RWPE2 (cell line): ENCODE data around the gene LTB4R.

Experiments
- ATAC-seq: fragments of 200-7000 bp; cut with Tn5 transposase; 3 replicates; pipeline ENCODE4 v1.9.1; 2021; ENCODE audit warnings: low read depth
- DNase-seq: peaks from one replicate; pipeline ENCODE4 v3.0.0-alpha.2; 2020; ENCODE audit warnings: low spot score
- H3K27ac ChIP-seq: fragments of 450-650 bp; 2 replicates; pipeline ENCODE4 v1.5.1; 2017; ENCODE audit warnings: mild to moderate bottlenecking; ENCODE audit not compliant: poor library complexity, severe bottlenecking
- H3K27me3 ChIP-seq: fragments of 250-450 bp; sonication (Bioruptor Pico); 2 replicates; pipeline ENCODE4 v1.5.1; 2021; ENCODE audit warnings: mild to moderate bottlenecking, moderate library complexity; ENCODE audit not compliant: insufficient read depth, poor library complexity, severe bottlenecking
- H3K36me3 ChIP-seq: fragments of 250-450 bp; sonication (Bioruptor Pico); 2 replicates; pipeline ENCODE4 v1.5.1; 2020; ENCODE audit warnings: low read depth, mild to moderate bottlenecking, moderate library complexity
- H3K4me1 ChIP-seq: fragments of 250-450 bp; sonication (Bioruptor Pico); 2 replicates; pipeline ENCODE4 v1.5.1; 2021; ENCODE audit warnings: mild to moderate bottlenecking, moderate library complexity; ENCODE audit not compliant: insufficient read depth, poor library complexity, severe bottlenecking
- H3K4me3 ChIP-seq: fragments of 250-450 bp; sonication (Bioruptor Pico); 2 replicates; pipeline ENCODE4 v1.5.1; 2021; ENCODE audit warnings: mild to moderate bottlenecking, moderate library complexity; ENCODE audit not compliant: severe bottlenecking
- H3K9me3 ChIP-seq: fragments of 250-450 bp; sonication (Bioruptor Pico); 2 replicates; pipeline ENCODE4 v1.5.1; 2021; ENCODE audit warnings: mild to moderate bottlenecking, moderate library complexity; ENCODE audit not compliant: severe bottlenecking
- TF ChIP-seq, protein P1 (sequence below): fragments of 450-650 bp; IDR thresholded peaks from one replicate; pipeline ENCODE4 v1.5.1; 2017; ENCODE audit warnings: mild to moderate bottlenecking, moderate library complexity; ENCODE audit not compliant: poor library complexity, severe bottlenecking

Gene LTB4R, protein sequence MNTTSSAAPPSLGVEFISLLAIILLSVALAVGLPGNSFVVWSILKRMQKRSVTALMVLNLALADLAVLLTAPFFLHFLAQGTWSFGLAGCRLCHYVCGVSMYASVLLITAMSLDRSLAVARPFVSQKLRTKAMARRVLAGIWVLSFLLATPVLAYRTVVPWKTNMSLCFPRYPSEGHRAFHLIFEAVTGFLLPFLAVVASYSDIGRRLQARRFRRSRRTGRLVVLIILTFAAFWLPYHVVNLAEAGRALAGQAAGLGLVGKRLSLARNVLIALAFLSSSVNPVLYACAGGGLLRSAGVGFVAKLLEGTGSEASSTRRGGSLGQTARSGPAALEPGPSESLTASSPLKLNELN

DNA sequence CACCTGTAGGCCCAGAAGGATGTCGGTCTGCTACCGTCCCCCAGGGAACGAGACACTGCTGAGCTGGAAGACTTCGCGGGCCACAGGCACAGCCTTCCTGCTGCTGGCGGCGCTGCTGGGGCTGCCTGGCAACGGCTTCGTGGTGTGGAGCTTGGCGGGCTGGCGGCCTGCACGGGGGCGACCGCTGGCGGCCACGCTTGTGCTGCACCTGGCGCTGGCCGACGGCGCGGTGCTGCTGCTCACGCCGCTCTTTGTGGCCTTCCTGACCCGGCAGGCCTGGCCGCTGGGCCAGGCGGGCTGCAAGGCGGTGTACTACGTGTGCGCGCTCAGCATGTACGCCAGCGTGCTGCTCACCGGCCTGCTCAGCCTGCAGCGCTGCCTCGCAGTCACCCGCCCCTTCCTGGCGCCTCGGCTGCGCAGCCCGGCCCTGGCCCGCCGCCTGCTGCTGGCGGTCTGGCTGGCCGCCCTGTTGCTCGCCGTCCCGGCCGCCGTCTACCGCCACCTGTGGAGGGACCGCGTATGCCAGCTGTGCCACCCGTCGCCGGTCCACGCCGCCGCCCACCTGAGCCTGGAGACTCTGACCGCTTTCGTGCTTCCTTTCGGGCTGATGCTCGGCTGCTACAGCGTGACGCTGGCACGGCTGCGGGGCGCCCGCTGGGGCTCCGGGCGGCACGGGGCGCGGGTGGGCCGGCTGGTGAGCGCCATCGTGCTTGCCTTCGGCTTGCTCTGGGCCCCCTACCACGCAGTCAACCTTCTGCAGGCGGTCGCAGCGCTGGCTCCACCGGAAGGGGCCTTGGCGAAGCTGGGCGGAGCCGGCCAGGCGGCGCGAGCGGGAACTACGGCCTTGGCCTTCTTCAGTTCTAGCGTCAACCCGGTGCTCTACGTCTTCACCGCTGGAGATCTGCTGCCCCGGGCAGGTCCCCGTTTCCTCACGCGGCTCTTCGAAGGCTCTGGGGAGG, at the start of gene LTB4R:
LTB4R (plus strand) TSS at position 857 of the 959 bp plus-strand sequence. CDS start 4,150 bp downstream, outside the sequence.
- Histone ChIP-seq H3K27me3 (no peaks in the 10 kb centered on the region), H3K9me3 (no peaks in the 10 kb centered on the region), H3K27ac (peak within 1 kb of the TSS; percentile 76), H3K36me3 (peaks cover 11% of the 10 kb centered on the region), H3K4me3 (no peak within 1 kb of the TSS), H3K4me1 (peaks cover 25% of the 10 kb centered on the region)
- TF ChIP-seq, protein P1, sequence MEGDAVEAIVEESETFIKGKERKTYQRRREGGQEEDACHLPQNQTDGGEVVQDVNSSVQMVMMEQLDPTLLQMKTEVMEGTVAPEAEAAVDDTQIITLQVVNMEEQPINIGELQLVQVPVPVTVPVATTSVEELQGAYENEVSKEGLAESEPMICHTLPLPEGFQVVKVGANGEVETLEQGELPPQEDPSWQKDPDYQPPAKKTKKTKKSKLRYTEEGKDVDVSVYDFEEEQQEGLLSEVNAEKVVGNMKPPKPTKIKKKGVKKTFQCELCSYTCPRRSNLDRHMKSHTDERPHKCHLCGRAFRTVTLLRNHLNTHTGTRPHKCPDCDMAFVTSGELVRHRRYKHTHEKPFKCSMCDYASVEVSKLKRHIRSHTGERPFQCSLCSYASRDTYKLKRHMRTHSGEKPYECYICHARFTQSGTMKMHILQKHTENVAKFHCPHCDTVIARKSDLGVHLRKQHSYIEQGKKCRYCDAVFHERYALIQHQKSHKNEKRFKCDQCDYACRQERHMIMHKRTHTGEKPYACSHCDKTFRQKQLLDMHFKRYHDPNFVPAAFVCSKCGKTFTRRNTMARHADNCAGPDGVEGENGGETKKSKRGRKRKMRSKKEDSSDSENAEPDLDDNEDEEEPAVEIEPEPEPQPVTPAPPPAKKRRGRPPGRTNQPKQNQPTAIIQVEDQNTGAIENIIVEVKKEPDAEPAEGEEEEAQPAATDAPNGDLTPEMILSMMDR, result peak; percentile 34
- no peak for DNase-seq
- ATAC-seq, result peak; percentile 35

DNA sequence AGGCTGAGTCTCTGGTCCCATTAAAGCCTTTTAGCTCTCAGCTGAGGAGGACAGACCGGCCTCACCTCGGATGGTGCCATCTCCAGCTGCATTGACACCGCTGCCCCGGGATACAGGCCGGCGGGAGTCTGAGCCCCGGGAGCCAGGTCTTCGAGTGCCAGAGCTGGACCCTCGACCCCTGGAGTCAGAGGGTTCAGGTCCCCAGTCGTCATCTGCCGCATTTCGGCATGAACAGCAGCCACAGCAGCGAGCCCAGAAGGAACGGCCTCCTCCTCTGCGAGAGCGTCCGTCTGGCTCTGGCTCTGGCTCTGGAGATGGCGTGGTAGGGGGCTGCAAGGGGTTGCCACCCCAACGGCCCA, 49.4 kb upstream of the LTB4R start:
- ATAC-seq, result no peak
- Histone ChIP-seq H3K4me1 (peaks cover 29% of the 10 kb centered on the region), H3K4me3 (peak overlapping the region; percentile 11)

DNA sequence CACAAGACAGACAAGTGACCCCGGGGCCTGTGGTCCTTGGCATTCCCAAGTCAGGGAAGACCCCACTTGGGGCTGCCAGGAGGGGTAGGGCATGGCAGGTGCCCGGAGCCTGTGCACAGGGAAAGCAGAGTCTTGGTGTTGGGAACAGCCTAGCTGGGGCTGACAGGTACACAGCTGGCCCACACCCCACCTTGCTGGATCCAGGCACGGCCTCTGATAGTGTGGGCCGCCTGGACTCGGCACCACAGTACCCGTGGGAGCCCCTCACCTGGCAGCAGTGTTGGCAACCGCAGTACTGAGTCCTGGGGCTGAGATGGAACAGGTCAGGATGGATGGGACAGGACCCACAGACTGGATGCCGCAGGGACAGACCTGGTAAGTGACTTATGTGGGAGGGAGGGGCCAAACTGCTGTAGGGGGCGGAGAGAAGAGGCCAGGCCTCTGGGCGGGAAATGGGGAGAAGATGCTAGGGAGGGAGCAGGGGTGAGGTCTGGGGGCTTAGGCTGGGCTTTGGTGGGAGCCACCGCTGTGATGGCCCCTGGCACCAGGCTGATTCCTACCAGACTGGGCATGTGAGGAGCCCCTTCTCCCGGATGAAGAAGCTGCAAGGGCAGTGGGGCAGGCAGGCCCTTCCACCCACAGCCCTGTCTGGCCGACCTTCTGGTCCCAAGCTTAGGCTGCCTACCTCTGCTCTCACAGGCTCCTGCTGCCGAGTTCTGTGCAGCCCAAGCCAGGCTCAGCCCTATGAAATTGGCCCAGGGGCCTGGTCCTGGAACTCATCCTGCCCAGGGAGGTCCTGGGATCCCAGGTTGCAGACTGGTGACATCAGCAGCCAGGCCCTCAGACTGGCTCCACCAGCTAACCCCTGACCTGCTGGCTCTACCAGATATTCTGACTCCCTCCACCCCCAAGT, 48.2 kb upstream of the LTB4R start, which contains the start of gene TGM1:
TGM1 (minus strand) TSS at position 357 of the 913 bp plus-strand sequence. CDS start 825 bp downstream, outside the sequence.
- ATAC-seq (no peak), DNase-seq (no peak)
- no peaks in the 10 kb centered on the region for H3K27me3 ChIP-seq
- peak within 1 kb of the TSS; percentile 88 for H3K27ac ChIP-seq
- peaks cover 36% of the 10 kb centered on the region for H3K36me3 ChIP-seq
- H3K9me3 ChIP-seq, result no peaks in the 10 kb centered on the region
- H3K4me3 ChIP-seq, result peak within 1 kb of the TSS; percentile 11
- H3K4me1 ChIP-seq, result peaks cover 29% of the 10 kb centered on the region
- TF ChIP-seq, protein P1, result no peak

More for the DNA sequence above, 49.4 kb upstream of the LTB4R start:
- Histone ChIP-seq H3K9me3 (no peaks in the 10 kb centered on the region), H3K27ac (peak overlapping the region; percentile 88), H3K27me3 (no peaks in the 10 kb centered on the region), H3K36me3 (peaks cover 46% of the 10 kb centered on the region)
- DNase-seq, result no peak
- TF ChIP-seq, protein P1, result no peak

DNA sequence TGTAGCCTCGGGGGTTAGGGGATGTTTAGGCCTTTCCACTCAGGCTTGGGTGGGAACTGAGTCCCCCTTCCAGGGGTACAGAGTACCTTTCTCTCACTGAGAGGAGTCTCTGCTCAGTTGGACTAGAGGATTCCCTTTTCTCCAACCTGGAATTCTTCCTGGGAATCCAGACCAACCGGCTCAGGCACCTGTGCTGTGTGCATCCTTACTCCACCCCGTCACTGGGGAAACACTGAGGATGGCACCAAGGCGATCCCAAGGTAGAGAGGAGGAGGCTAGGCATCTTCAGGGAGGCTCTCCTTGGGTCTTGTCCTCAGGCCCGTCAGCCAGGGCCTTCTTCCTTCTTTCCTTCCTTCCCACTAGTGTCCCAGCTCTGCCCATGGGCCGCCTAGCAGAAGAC, 47.5 kb upstream of the LTB4R start:
- peaks cover 31% of the 10 kb centered on the region for H3K36me3 ChIP-seq
- H3K27me3 ChIP-seq, result no peaks in the 10 kb centered on the region
- TF ChIP-seq, protein P1, result no peak
- no peak overlapping the region for H3K4me3 ChIP-seq
- H3K27ac ChIP-seq, result peak overlapping the region; percentile 88
- ATAC-seq, result peak; percentile 11
- no peaks in the 10 kb centered on the region for H3K9me3 ChIP-seq
- DNase-seq, result no peak
- H3K4me1 ChIP-seq, result peaks cover 28% of the 10 kb centered on the region
